Measurements from ENCODE around the gene PRDM16. TPM values are rescaled to one million over a fixed set of nuclear protein-coding genes. Genes with fewer than 3 reads are reported as not detected.

PRDM16 gene
- total RNA-seq, 1 experiment from 2014 or later: 6.1 TPM

- H3K9me3 ChIP-seq (ENCODE audit: control insufficient read depth in 1 of 2, insufficient read depth in 1 of 2, low read depth in 1 of 2, low read length in 2 of 2): no peaks in the 10 kb centered on the region
- no peak overlapping the region for H3K4me2 ChIP-seq (ENCODE audit: low read length)
- no peak for DNase-seq (ENCODE audit: low read depth, low spot score)
- no peak; the same call in 1 of the 2 replicates for ATAC-seq
- no peak overlapping the region for H3K27ac ChIP-seq (ENCODE audit: low read depth, low read length)
- H3K9ac ChIP-seq (ENCODE audit: low read length): no peak overlapping the region
- H4K20me1 ChIP-seq (ENCODE audit: insufficient read depth): no peaks in the 10 kb centered on the region
- no peaks in the 10 kb centered on the region for H3K9me2 ChIP-seq (ENCODE audit: insufficient read depth)
- H3K79me2 ChIP-seq (ENCODE audit: insufficient read depth, low read length): no peaks in the 10 kb centered on the region
- no peaks in the 10 kb centered on the region for H3K36me3 ChIP-seq (ENCODE audit: control insufficient read depth in 1 of 2, insufficient read depth in 2 of 2, low read length in 2 of 2)
- H3K4me1 ChIP-seq (ENCODE audit: control insufficient read depth in 1 of 2, insufficient read depth in 2 of 2, low read length in 2 of 2): no peaks in the 10 kb centered on the region
- TF ChIP-seq ATF3 (IDR thresholded peaks at IDR 0.05) (no peak), MAX (IDR thresholded peaks at IDR 0.05) (no peak), CBX3 (IDR thresholded peaks at IDR 0.05; ENCODE audit: low read depth) (no peak), ZFX (IDR thresholded peaks at IDR 0.05) (no peak), SP1 (IDR thresholded peaks at IDR 0.05; ENCODE audit: low read depth) (no peak), ELF1 (IDR thresholded peaks at IDR 0.05; ENCODE audit: borderline replicate concordance, low read depth) (no peak), TCF7L2 (IDR thresholded peaks at IDR 0.05; ENCODE audit: borderline replicate concordance, extremely low read depth, insufficient read depth, insufficient read length) (no peak), POLR2A (IDR thresholded peaks at IDR 0.05; ENCODE audit: borderline replicate concordance, extremely low read depth, insufficient read depth, insufficient read length) (no peak), EZH2phosphoT487 (IDR thresholded peaks at IDR 0.05; ENCODE audit: borderline replicate concordance) (no peak), ZNF274 (IDR thresholded peaks at IDR 0.05; ENCODE audit: low read depth, low read length) (no peak), EGR1 (IDR thresholded peaks at IDR 0.05; ENCODE audit: low read depth) (no peak), SIN3A (IDR thresholded peaks at IDR 0.05; ENCODE audit: low read depth) (no peak), RAD21 (IDR thresholded peaks at IDR 0.05; ENCODE audit: low read depth) (no peak), FOSL1 (IDR thresholded peaks at IDR 0.05; ENCODE audit: low read depth) (no peak), YY1 (IDR thresholded peaks at IDR 0.05; ENCODE audit: extremely low read depth, insufficient replicate concordance, low read depth, low read length) (no peak)
- no peak overlapping the region for H3K4me3 ChIP-seq (replicated peaks in 1 of 2; ENCODE audit: low read depth in 1 of 2, low read length in 2 of 2)
- intact Hi-C loops (cut with micrococcal nuclease): no loop called here
- ChIA-PET CTCF (no interaction called here), RAD21 (ENCODE audit: low non-redundant PET in 1 of 2, low total read pairs in 2 of 2, uncharacterized antibody in 2 of 2, unreplicated experiment in 2 of 2) (no interaction called here), POLR2A (no interaction called here)
- H3K27me3 ChIP-seq (ENCODE audit: insufficient read depth, low read length): no peaks in the 10 kb centered on the region
- no peak overlapping the region for H2AFZ ChIP-seq (ENCODE audit: low read depth, low read length, poor library complexity, severe bottlenecking)
- no TSS peak for BruUV-seq (replicated peaks)
Measured at GRCh38 chr1:3159121-3159520, 90.1 kb downstream of the PRDM16 start.
